ENCODE data around the gene KCNC4.

The KCNC4 gene

GRCh38 chr1:110190282-110190929 lies 19.7 kb upstream of the KCNC4 start:
- Histone ChIP-seq H3K9ac (ENCODE audit: low read length) (no peak overlapping the region), H3K4me3 (ENCODE audit: low read length) (no peak overlapping the region), H3K36me3 (ENCODE audit: control insufficient read depth, insufficient read depth, low read length, severe bottlenecking) (no peaks in the 10 kb centered on the region), H3K4me1 (ENCODE audit: control insufficient read depth, insufficient read depth, low read length) (peaks cover 7% of the 10 kb centered on the region), H3K9me3 (ENCODE audit: control insufficient read depth, low read length) (no peaks in the 10 kb centered on the region), H3K27me3 (replicated peaks; ENCODE audit: control insufficient read depth, insufficient read depth, low read length) (no peaks in the 10 kb centered on the region)
- no peak for DNase-seq (ENCODE audit: low read depth)

- peaks cover 6% of the 10 kb centered on the region for H3K4me1 ChIP-seq (ENCODE audit: control insufficient read depth, insufficient read depth, low read length)
- no peak for DNase-seq (ENCODE audit: low read depth)
Measured at GRCh38 chr1:110192541-110192940, 17.6 kb upstream of the KCNC4 start.

GRCh38 chr1:110195196-110195595 lies 14.9 kb upstream of the KCNC4 start:
- Histone ChIP-seq H3K36me3 (ENCODE audit: control insufficient read depth, insufficient read depth, low read length, severe bottlenecking) (no peaks in the 10 kb centered on the region), H3K9ac (ENCODE audit: low read length) (no peak overlapping the region), H3K27me3 (replicated peaks; ENCODE audit: control insufficient read depth, insufficient read depth, low read length) (no peaks in the 10 kb centered on the region), H3K9me3 (ENCODE audit: control insufficient read depth, low read length) (no peaks in the 10 kb centered on the region), H3K4me3 (ENCODE audit: low read length) (no peak overlapping the region), H3K4me1 (ENCODE audit: control insufficient read depth, insufficient read depth, low read length) (no peaks in the 10 kb centered on the region)
- DNase-seq (ENCODE audit: low read depth) = no peak

More at GRCh38 chr1:110192541-110192940, 17.6 kb upstream of the KCNC4 start:
- H3K36me3 ChIP-seq (ENCODE audit: control insufficient read depth, insufficient read depth, low read length, severe bottlenecking) = no peaks in the 10 kb centered on the region
- no peak overlapping the region for H3K4me3 ChIP-seq (ENCODE audit: low read length)
- no peak overlapping the region for H3K9ac ChIP-seq (ENCODE audit: low read length)
- H3K9me3 ChIP-seq (ENCODE audit: control insufficient read depth, low read length) = no peaks in the 10 kb centered on the region
- no peaks in the 10 kb centered on the region for H3K27me3 ChIP-seq (replicated peaks; ENCODE audit: control insufficient read depth, insufficient read depth, low read length)

- H3K36me3 ChIP-seq (ENCODE audit: control insufficient read depth, insufficient read depth, low read length, severe bottlenecking) = no peaks in the 10 kb centered on the region
- no peaks in the 10 kb centered on the region for H3K4me1 ChIP-seq (ENCODE audit: control insufficient read depth, insufficient read depth, low read length)
- H3K9ac ChIP-seq (ENCODE audit: low read length) = no peak overlapping the region
- H3K4me3 ChIP-seq (ENCODE audit: low read length) = no peak overlapping the region
- no peaks in the 10 kb centered on the region for H3K9me3 ChIP-seq (ENCODE audit: control insufficient read depth, low read length)
- peak; percentile 71 for DNase-seq (ENCODE audit: low read depth)
- H3K27me3 ChIP-seq (replicated peaks; ENCODE audit: control insufficient read depth, insufficient read depth, low read length) = no peaks in the 10 kb centered on the region
Measured at GRCh38 chr1:110196917-110197765, 13.0 kb upstream of the KCNC4 start.

GRCh38 chr1:110197905-110198629 lies 12.0 kb upstream of the KCNC4 start:
- no peak overlapping the region for H3K9ac ChIP-seq (ENCODE audit: low read length)
- H3K4me1 ChIP-seq (ENCODE audit: control insufficient read depth, insufficient read depth, low read length) = no peaks in the 10 kb centered on the region
- H3K4me3 ChIP-seq (ENCODE audit: low read length) = no peak overlapping the region
- H3K27me3 ChIP-seq (replicated peaks; ENCODE audit: control insufficient read depth, insufficient read depth, low read length) = no peaks in the 10 kb centered on the region
- no peaks in the 10 kb centered on the region for H3K9me3 ChIP-seq (ENCODE audit: control insufficient read depth, low read length)
- no peaks in the 10 kb centered on the region for H3K36me3 ChIP-seq (ENCODE audit: control insufficient read depth, insufficient read depth, low read length, severe bottlenecking)
- no peak for DNase-seq (ENCODE audit: low read depth)

GRCh38 chr1:110198746-110199145 lies 11.4 kb upstream of the KCNC4 start:
- Histone ChIP-seq H3K27me3 (replicated peaks; ENCODE audit: control insufficient read depth, insufficient read depth, low read length) (no peaks in the 10 kb centered on the region), H3K36me3 (ENCODE audit: control insufficient read depth, insufficient read depth, low read length, severe bottlenecking) (no peaks in the 10 kb centered on the region), H3K4me3 (ENCODE audit: low read length) (no peak overlapping the region), H3K9me3 (ENCODE audit: control insufficient read depth, low read length) (no peaks in the 10 kb centered on the region), H3K4me1 (ENCODE audit: control insufficient read depth, insufficient read depth, low read length) (peaks cover 5% of the 10 kb centered on the region), H3K9ac (ENCODE audit: low read length) (no peak overlapping the region)
- no peak for DNase-seq (ENCODE audit: low read depth)

GRCh38 chr1:110200190-110200589 lies 9.9 kb upstream of the KCNC4 start:
- Histone ChIP-seq H3K27me3 (replicated peaks; ENCODE audit: control insufficient read depth, insufficient read depth, low read length) (no peaks in the 10 kb centered on the region), H3K36me3 (ENCODE audit: control insufficient read depth, insufficient read depth, low read length, severe bottlenecking) (no peaks in the 10 kb centered on the region), H3K4me3 (ENCODE audit: low read length) (no peak overlapping the region), H3K4me1 (ENCODE audit: control insufficient read depth, insufficient read depth, low read length) (peaks cover 5% of the 10 kb centered on the region), H3K9me3 (ENCODE audit: control insufficient read depth, low read length) (no peaks in the 10 kb centered on the region), H3K9ac (ENCODE audit: low read length) (no peak overlapping the region)
- DNase-seq (ENCODE audit: low read depth) = no peak

- H3K27me3 ChIP-seq (replicated peaks; ENCODE audit: control insufficient read depth, insufficient read depth, low read length) = no peaks in the 10 kb centered on the region
- H3K4me3 ChIP-seq (ENCODE audit: low read length) = no peak overlapping the region
- no peak overlapping the region for H3K9ac ChIP-seq (ENCODE audit: low read length)
- peaks cover 5% of the 10 kb centered on the region for H3K4me1 ChIP-seq (ENCODE audit: control insufficient read depth, insufficient read depth, low read length)
- no peak for DNase-seq (ENCODE audit: low read depth)
- no peaks in the 10 kb centered on the region for H3K9me3 ChIP-seq (ENCODE audit: control insufficient read depth, low read length)
- no peaks in the 10 kb centered on the region for H3K36me3 ChIP-seq (ENCODE audit: control insufficient read depth, insufficient read depth, low read length, severe bottlenecking)
Measured at GRCh38 chr1:110200666-110201065, 9.4 kb upstream of the KCNC4 start.

- H3K36me3 ChIP-seq (ENCODE audit: control insufficient read depth, insufficient read depth, low read length, severe bottlenecking) = no peaks in the 10 kb centered on the region
- H3K9ac ChIP-seq (ENCODE audit: low read length) = no peak overlapping the region
- H3K9me3 ChIP-seq (ENCODE audit: control insufficient read depth, low read length) = no peaks in the 10 kb centered on the region
- H3K4me1 ChIP-seq (ENCODE audit: control insufficient read depth, insufficient read depth, low read length) = peaks cover 5% of the 10 kb centered on the region
- no peak for DNase-seq (ENCODE audit: low read depth)
- no peaks in the 10 kb centered on the region for H3K27me3 ChIP-seq (replicated peaks; ENCODE audit: control insufficient read depth, insufficient read depth, low read length)
- H3K4me3 ChIP-seq (ENCODE audit: low read length) = no peak overlapping the region
Measured at GRCh38 chr1:110201157-110201825, 8.8 kb upstream of the KCNC4 start.

- Histone ChIP-seq H3K9me3 (ENCODE audit: control insufficient read depth, low read length) (no peaks in the 10 kb centered on the region), H3K9ac (ENCODE audit: low read length) (no peak overlapping the region), H3K27me3 (replicated peaks; ENCODE audit: control insufficient read depth, insufficient read depth, low read length) (peaks cover 2% of the 10 kb centered on the region), H3K36me3 (ENCODE audit: control insufficient read depth, insufficient read depth, low read length, severe bottlenecking) (no peaks in the 10 kb centered on the region), H3K4me3 (ENCODE audit: low read length) (no peak overlapping the region), H3K4me1 (ENCODE audit: control insufficient read depth, insufficient read depth, low read length) (peaks cover 5% of the 10 kb centered on the region)
- peak; percentile 87 for DNase-seq (ENCODE audit: low read depth)
Measured at GRCh38 chr1:110203021-110203661, 7.0 kb upstream of the KCNC4 start.

Data from adipocyte (in vitro differentiated cells).